GM23338 (cell line): Measurements from ENCODE around the gene C9orf85.

Experiments
- CTCF ChIP-seq, 2 experiments: fragments of 200-600 bp in 1 of 2; sonication (generic) in 1 of 2; conservative IDR thresholded peaks; 2 replicates each; pipeline versions ENCODE4 v1.5.1 to v1.6.1; 2016 to 2017; ENCODE audit warnings: antibody characterized with exemption in 2 of 2, low read depth in 2 of 2, mild to moderate bottlenecking in 2 of 2, moderate library complexity in 1 of 2
- ETS1 ChIP-seq: IDR thresholded peaks from 2 replicates; pipeline ENCODE4 v1.6.1; 2016; ENCODE audit warnings: antibody characterized with exemption
- EZH2 ChIP-seq: fragments of 200-600 bp; sonication (generic); IDR thresholded peaks from one replicate; pipeline ENCODE4 v1.8.0; 2017; ENCODE audit warnings: antibody characterized with exemption, mild to moderate bottlenecking, low read depth; ENCODE audit not compliant: unreplicated experiment
- EZH2phosphoT487 ChIP-seq: fragments of 200-600 bp; sonication (generic); IDR thresholded peaks from one replicate; pipeline ENCODE4 v1.8.1; 2018; ENCODE audit warnings: antibody characterized with exemption; ENCODE audit not compliant: unreplicated experiment
- JUNB ChIP-seq: IDR thresholded peaks from one replicate; pipeline ENCODE4 v1.6.1; 2016; ENCODE audit warnings: antibody characterized with exemption; ENCODE audit not compliant: unreplicated experiment
- POLR2AphosphoS5 ChIP-seq: IDR thresholded peaks from 2 replicates; pipeline ENCODE4 v1.6.1; 2016; ENCODE audit warnings: antibody characterized with exemption, low read depth
- TF ChIP-seq, protein P1 (sequence below): IDR thresholded peaks from one replicate; pipeline ENCODE4 v1.6.1; 2018; ENCODE audit warnings: antibody characterized with exemption; ENCODE audit not compliant: unreplicated experiment

DNA sequence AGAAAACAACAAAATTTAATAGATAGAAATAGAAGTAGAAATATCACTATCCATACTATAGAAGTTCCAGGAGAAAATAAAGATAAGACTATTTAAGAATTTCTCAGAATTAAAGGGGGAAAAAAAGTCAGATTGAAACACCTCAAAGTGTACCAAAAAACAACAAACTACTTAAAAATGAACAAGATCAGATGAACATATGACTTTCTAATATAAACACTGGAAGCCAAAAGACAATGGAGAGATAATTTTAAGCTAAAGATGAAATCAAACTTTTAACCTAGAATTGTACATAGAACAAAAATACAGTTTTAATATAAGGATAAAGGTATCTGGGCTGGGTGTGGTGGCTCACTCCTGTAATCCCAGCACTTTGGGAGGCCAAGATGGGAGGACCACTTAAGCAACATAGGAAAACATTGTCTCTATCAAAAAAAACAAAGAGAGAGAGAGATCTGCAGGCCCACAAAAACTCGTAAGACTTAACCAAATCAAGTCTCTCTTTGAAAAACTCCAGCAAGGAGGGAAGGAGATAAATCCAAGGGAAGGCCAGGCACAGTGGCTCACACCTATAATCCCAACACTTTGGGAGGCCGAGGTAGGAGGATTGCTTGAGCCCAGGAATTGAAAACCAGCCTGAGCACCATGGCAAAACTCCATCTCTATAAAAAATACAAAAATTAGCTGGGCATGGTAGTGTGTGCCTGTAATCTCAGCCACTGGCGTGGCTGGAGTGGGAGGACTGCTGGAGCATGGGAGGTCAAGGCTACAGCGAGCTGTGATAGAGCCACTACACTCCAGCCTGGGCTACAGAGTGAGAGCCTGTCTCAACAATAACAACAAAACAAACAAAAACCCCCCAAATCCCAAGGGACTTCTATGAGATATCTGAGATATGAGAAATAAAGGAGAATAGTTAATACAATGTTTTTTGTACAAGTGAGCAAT lies 32.8 kb upstream of the C9orf85 start:
- TF ChIP-seq CTCF (conservative IDR thresholded peaks at IDR 0.05; ENCODE audit: low read depth in 2 of 2) = no peak
- TF ChIP-seq POLR2AphosphoS5 = no peak
- TF ChIP-seq EZH2 = no peak
- TF ChIP-seq, protein P1, sequence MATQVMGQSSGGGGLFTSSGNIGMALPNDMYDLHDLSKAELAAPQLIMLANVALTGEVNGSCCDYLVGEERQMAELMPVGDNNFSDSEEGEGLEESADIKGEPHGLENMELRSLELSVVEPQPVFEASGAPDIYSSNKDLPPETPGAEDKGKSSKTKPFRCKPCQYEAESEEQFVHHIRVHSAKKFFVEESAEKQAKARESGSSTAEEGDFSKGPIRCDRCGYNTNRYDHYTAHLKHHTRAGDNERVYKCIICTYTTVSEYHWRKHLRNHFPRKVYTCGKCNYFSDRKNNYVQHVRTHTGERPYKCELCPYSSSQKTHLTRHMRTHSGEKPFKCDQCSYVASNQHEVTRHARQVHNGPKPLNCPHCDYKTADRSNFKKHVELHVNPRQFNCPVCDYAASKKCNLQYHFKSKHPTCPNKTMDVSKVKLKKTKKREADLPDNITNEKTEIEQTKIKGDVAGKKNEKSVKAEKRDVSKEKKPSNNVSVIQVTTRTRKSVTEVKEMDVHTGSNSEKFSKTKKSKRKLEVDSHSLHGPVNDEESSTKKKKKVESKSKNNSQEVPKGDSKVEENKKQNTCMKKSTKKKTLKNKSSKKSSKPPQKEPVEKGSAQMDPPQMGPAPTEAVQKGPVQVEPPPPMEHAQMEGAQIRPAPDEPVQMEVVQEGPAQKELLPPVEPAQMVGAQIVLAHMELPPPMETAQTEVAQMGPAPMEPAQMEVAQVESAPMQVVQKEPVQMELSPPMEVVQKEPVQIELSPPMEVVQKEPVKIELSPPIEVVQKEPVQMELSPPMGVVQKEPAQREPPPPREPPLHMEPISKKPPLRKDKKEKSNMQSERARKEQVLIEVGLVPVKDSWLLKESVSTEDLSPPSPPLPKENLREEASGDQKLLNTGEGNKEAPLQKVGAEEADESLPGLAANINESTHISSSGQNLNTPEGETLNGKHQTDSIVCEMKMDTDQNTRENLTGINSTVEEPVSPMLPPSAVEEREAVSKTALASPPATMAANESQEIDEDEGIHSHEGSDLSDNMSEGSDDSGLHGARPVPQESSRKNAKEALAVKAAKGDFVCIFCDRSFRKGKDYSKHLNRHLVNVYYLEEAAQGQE = no peak
- no peak for TF ChIP-seq JUNB
- TF ChIP-seq ETS1 = no peak
- no peak for TF ChIP-seq EZH2phosphoT487
